GM12875 (cell line): ENCODE measurements around the gene ASF1B.

Source experiments
- H3K4me3 ChIP-seq: one replicate; pipeline ENCODE4 v1.5.1; 2011; ENCODE audit warnings: low read depth, low read length, control low read depth
- CTCF ChIP-seq: IDR thresholded peaks from 2 replicates; pipeline ENCODE4 v1.5.1; 2011; ENCODE audit warnings: low read depth, mild to moderate bottlenecking, control low read depth, inconsistent platforms, low read length, moderate library complexity, borderline replicate concordance; ENCODE audit not compliant: insufficient read depth

ASF1B gene

DNA sequence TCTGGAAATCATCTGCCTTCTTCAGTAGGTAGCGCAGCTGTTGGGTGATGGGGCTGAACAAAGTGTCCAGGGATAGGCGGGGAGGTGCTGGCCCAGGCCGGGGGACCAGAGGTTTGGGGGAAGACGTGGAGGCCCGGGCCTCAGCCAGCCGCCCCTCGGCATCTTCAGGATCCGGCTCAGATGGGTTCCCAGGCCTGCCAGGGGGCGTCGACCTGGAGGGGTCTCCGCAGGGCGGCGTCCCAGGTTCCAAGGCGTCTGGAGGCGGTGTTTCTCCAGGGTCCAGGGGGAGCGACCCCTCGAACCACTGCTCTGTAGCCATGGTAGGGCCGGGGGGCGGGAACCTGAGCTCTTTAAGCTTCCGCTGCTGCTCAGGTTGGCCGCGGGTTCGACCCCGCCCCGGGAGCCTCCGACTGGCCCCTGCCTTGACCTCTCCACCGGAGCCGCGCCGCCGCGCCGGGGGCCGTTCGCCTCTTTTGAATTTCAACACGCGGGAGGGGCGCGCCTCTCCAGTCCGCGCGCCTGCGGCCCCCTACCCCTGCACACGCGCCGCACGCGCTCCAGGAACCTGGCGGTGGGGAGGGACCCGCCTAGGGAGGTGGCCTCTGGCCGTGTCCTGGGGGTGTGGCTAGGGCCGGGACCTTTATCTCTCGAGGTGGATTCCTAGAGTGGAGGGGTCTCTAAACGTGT is 50.9 kb downstream of the ASF1B start, which contains the start of gene C19orf67:
Gene C19orf67 (minus strand): TSS at position 475 of the 687 bp plus-strand sequence. CDS start 156 bp downstream, at position 319.
- H3K4me3 ChIP-seq = no peak within 1 kb of the TSS
- TF ChIP-seq CTCF = no peak

GRCh38 chr19:14082675-14082960 is 53.8 kb downstream of the ASF1B start:
- TF ChIP-seq CTCF = no peak
- no peak overlapping the region for H3K4me3 ChIP-seq

DNA sequence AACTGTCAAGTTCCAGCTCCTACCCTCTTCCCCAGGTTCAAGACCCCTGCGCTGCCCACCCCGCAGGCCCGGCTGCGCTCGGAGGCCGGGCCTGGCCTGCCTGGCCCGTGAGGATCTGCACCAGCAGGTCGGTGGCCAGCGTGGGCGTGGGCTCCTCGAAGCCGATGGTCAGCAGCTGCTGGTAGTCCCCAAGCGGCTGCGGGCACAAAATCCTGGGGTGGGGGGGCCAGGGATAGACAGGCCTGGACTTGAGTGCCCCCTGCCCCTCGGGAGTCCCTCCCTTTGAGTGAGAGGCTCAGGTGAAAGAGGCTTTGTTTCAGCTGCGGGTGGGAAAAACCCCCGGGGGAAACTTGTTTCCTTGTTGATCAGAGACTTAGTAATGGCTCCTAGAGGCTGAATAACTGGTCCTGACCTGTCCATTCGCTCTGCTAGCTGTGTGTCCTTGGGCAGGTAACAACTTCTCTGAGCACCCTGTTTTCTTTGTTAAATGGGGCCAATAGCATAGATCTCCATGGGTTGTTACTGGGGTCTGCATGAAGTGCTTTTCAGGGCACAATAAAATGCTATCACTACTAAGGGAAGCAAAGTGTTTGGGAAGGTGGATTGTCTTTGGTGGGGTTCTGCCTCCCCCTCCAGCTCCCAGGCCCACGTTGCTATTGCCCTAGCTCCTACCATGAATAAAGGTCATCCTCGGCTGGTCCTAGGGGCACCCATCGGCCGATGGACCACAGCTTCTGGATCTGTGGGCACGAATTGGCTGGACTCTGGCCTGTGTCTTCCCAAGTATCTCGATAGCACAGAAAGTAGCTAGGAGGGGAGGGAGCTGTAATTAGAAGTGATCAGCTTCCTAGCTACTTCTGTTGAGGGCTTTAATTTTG is 54.4 kb downstream of the ASF1B start:
- TF ChIP-seq CTCF = no peak
- H3K4me3 ChIP-seq = peak overlapping the region; percentile 90

GRCh38 chr19:14080887-14081796 is 55.2 kb downstream of the ASF1B start:
- TF ChIP-seq CTCF = no peak
- H3K4me3 ChIP-seq = peak overlapping the region; percentile 90

DNA sequence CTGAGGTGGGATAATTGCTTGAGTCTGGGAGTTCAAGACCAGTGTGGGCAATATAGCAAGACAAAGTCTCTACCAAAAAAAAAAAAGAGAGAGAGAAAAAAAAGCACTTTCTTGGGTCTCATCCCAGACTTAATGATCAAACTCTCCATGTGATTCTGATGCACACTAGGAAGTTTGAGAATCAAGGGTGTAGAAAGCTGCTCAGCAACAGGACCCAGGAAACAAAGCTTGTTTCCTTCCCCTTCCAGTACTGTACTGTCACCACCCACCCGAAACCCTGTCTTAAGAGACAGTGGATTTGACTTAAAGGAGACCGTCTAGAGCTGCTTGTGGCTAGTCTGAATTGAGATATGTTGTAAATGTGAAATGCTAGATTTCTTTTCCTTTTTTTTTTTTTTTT is 58.0 kb downstream of the ASF1B start:
- H3K4me3 ChIP-seq = no peak overlapping the region
- no peak for TF ChIP-seq CTCF

DNA sequence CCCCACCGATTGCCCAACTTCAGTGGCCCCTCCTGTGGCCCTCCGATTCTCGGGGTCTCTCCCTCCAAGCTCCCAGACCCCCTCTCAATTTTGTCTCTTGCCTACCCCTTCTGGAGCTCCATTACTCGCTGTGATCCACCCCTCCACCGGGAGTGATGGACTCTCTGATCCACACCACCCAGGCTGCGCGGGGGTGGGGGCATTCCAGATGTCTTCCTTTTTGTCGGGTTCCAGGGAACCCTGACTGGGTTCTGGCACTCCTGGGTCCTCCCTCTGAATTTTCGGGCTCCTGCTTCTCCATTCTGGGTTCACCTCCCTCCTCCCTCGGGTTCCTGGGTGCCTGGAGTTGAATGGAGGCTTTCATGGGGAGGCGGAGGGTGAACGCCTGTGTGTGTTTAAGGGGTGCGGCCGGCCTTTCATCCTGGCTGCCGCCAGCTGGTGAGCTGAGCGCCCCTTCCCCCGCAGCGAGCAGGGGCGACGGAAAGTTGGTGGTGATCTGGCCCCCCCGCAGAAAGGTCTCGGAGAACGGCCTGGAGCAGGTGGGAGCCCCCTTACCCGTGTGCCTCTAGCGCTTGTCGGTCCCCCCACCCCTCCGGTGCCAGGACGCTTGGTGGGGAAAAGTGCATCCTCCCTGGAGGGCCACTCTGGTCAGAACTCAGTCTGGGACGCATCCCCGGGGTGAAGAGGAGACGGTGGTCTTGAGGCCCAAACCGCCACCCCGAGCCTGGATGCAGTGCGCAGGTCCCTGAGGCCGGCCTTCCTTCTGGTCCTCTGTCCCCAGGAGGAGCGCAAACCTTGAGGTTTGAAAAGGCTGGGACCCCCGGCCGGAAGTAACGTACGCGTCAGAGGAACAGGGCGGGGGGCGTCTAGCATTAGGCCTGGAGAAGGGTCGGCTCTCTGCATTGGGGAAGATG is 62.2 kb downstream of the ASF1B start:
- peak overlapping the region; percentile 52 for H3K4me3 ChIP-seq
- no peak for TF ChIP-seq CTCF
